ENCODE measurements around the gene PASK.

GRCh38 chr2:241067501-241068135 lies 81.7 kb downstream of the PASK start:
- TF ChIP-seq, protein P1, sequence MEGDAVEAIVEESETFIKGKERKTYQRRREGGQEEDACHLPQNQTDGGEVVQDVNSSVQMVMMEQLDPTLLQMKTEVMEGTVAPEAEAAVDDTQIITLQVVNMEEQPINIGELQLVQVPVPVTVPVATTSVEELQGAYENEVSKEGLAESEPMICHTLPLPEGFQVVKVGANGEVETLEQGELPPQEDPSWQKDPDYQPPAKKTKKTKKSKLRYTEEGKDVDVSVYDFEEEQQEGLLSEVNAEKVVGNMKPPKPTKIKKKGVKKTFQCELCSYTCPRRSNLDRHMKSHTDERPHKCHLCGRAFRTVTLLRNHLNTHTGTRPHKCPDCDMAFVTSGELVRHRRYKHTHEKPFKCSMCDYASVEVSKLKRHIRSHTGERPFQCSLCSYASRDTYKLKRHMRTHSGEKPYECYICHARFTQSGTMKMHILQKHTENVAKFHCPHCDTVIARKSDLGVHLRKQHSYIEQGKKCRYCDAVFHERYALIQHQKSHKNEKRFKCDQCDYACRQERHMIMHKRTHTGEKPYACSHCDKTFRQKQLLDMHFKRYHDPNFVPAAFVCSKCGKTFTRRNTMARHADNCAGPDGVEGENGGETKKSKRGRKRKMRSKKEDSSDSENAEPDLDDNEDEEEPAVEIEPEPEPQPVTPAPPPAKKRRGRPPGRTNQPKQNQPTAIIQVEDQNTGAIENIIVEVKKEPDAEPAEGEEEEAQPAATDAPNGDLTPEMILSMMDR (conservative IDR thresholded peaks at IDR 0.05 in 1 of 2, IDR thresholded peaks at IDR 0.05 in 1 of 2; ENCODE audit: low read depth in 1 of 2, low read length in 2 of 2): no peak
- no peak for TF ChIP-seq EZH2 (IDR thresholded peaks at IDR 0.05; ENCODE audit: low read length, missing control alignments)
